ENCODE results near the gene SLC9A3.

DNA sequence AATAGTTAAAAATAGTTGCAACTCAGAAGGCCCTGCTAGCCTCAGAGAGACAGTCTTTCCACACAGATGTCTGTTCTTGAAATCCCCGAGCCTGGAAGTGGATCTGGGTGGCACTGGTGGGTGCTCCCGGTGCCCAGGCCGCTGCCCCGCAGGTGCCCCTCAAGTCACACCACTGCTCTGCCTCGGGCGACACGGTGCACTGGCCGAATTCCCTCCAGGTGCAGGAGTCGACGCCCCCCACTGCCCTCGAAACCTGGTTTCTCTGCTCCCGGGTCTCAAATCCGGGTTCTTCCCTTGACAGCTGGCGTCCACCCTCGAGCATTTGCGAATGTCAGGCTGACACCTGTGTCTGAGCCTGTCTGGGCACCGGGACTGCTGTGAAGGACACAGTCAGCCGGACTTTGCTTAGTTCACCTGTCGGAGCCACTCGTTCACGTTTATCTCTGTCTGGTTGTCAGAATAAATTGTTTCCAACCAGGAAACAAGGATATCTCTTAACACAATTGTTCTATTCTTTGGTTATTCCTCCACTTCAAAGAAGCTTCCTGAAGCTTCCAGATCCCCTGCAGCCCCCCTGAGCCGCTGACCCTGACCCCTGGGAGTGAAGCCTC, 27.1 kb downstream of the SLC9A3 start:
- TF ChIP-seq EZH2 (IDR thresholded peaks at IDR 0.05; ENCODE audit: insufficient read depth, poor library complexity, severe bottlenecking) (no peak), EZH2phosphoT487 (IDR thresholded peaks at IDR 0.05; ENCODE audit: insufficient read depth, low read depth) (no peak)

Data from GM23248 (cell line).